Measurements from ENCODE around the gene OSBPL1A. TPM values are rescaled to one million over a fixed set of nuclear protein-coding genes. Genes with fewer than 3 reads are reported as not detected.

Gene OSBPL1A
- 14.4 to 20.8 TPM (median 17.9 TPM) in 5 replicates for total RNA-seq (2022; extraction: Qiagen RNA extraction)

GRCh38 chr18:24397694-24398368 is at the start of gene OSBPL1A:
TSS of gene OSBPL1A (minus strand) at chr18:24397824. CDS start at chr18:24377533, 20,291 bp downstream.

DNA sequence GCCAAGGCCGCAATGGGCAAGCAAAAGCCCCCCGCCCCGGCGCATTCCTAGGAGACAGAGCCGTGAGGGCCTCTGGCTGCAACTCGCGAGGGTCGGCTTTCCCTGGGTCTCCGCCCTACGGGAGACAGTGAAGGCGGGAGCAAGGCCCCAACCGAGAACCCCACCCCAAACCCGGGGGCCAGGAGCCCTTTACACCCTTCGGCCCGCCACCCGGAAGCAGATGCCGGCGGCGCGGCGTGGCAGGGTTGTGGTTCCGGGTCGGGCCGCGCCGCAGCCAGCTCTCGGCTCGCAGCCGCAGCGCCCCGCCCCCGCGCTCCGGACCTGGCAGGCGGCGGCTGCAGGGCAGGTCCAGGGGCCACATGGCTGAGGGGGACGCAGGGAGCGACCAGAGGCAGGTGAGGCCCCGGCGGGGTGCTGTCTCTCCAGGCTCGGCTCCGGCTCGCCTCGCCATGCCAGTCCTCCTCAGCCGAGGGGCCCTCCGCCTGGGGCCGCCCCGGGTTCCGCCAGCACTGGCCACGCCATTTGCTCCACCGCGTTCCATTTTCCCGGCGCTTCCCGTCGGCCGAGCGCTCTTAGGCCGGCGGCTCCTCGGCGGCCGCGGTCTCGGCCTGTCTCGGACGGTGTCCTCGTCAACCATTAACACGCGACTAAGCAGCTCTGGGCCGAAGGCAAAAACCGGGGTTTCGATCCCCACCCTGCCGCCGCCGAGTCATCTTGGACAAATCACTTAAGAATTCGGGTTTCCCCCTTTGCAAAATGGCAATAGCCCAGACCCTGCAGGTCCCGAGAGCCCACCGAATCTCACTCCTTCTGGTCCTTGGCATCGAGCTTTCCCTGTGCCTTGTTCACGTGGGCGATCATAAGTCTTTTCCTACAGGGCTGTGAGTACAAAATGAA is 29.0 kb upstream of the OSBPL1A start, which contains the start of gene IMPACT:
Gene IMPACT, plus strand, starts transcription at position 273 of the 897 bp plus-strand sequence. Its CDS starts 87 bp downstream, at position 360.

GRCh38 chr18:24138789-24139616 is 258.6 kb downstream of the OSBPL1A start, which contains the start of gene CABYR:
TSS of gene CABYR (plus strand) at chr18:24139062. CDS start at chr18:24143115, 4,053 bp downstream.

Other genes starting within 250 kb of the OSBPL1A start
- 11.2 to 16.2 TPM (median 14.8 TPM) in 5 replicates for gene IMPACT, start 28.8 kb upstream of the OSBPL1A start, total RNA-seq (2022; extraction: Qiagen RNA extraction)
- not detected in 5 replicates for gene HRH4, start 62.8 kb upstream of the OSBPL1A start, total RNA-seq (2022; extraction: Qiagen RNA extraction)